DND-41 (cell line): ENCODE data around the gene DUSP15.

Source experiments
- CTCF ChIP-seq: IDR thresholded peaks from 2 replicates; pipeline ENCODE4 v1.5.1; 2012; ENCODE audit warnings: borderline replicate concordance, low read length, moderate library complexity, mild to moderate bottlenecking; ENCODE audit not compliant: poor library complexity, severe bottlenecking; ENCODE audit errors: extremely low read depth
- EZH2 ChIP-seq: IDR thresholded peaks from 3 replicates; pipeline ENCODE4 v1.6.1; 2012; ENCODE audit warnings: borderline replicate concordance, low read depth, mild to moderate bottlenecking, moderate library complexity, low read length, inconsistent platforms; ENCODE audit not compliant: severe bottlenecking

GRCh38 chr20:31896049-31896448 is 25.7 kb upstream of the DUSP15 start:
- no peak for TF ChIP-seq EZH2
- no peak for TF ChIP-seq CTCF
